Mesenchymal stem cell (in vitro differentiated cells and primary cell): Measurements from ENCODE around the gene CHD9.

ENCODE experiments used
- DNase-seq: peaks from one replicate; pipeline ENCODE4 v3.0.0-alpha.2; 2013
- H2AFZ ChIP-seq: one replicate; pipeline ENCODE4 v1.6.1; 2013; ENCODE audit warnings: low read depth, mild to moderate bottlenecking, control low read depth, inconsistent platforms, low read length, moderate library complexity
- H2AK5ac ChIP-seq: 2 replicates; pipeline ENCODE4 v1.6.1; 2013; ENCODE audit warnings: low read length, moderate library complexity, mild to moderate bottlenecking, inconsistent platforms; ENCODE audit not compliant: severe bottlenecking
- H2BK120ac ChIP-seq: one replicate; pipeline ENCODE4 v1.6.1; 2013; ENCODE audit warnings: low read depth, mild to moderate bottlenecking, inconsistent platforms, low read length, moderate library complexity
- H2BK12ac ChIP-seq, 2 experiments: one replicate each; pipeline ENCODE4 v1.6.1; 2013; ENCODE audit warnings: inconsistent platforms in 2 of 2, low read length in 2 of 2, mild to moderate bottlenecking in 2 of 2, moderate library complexity in 2 of 2, control low read depth in 1 of 2
- H2BK15ac ChIP-seq: one replicate; pipeline ENCODE4 v1.6.1; 2013; ENCODE audit warnings: mild to moderate bottlenecking, low read depth, inconsistent platforms; ENCODE audit not compliant: poor library complexity, severe bottlenecking
- H2BK5ac ChIP-seq: 2 replicates; pipeline ENCODE4 v1.6.1; 2013; ENCODE audit warnings: low read depth, mild to moderate bottlenecking, low read length, control low read depth, inconsistent platforms; ENCODE audit not compliant: poor library complexity, severe bottlenecking
- H3K14ac ChIP-seq, 2 experiments: one replicate each; pipeline ENCODE4 v1.6.1; 2013; ENCODE audit warnings: inconsistent platforms in 2 of 2, low read length in 2 of 2, control low read depth in 1 of 2, mild to moderate bottlenecking in 1 of 2, moderate library complexity in 1 of 2
- H3K18ac ChIP-seq, 2 experiments: one replicate each; pipeline ENCODE4 v1.6.1; 2013; ENCODE audit warnings: inconsistent platforms in 2 of 2, low read length in 2 of 2, control low read depth in 1 of 2, low read depth in 1 of 2, mild to moderate bottlenecking in 1 of 2
- H3K23ac ChIP-seq, 2 experiments: one replicate each; pipeline ENCODE4 v1.6.1; 2013; ENCODE audit warnings: inconsistent platforms in 2 of 2, low read length in 2 of 2, mild to moderate bottlenecking in 2 of 2, moderate library complexity in 2 of 2, control low read depth in 1 of 2
- H3K27ac ChIP-seq: 2 replicates; pipeline ENCODE4 v1.5.1; 2013; ENCODE audit warnings: mild to moderate bottlenecking, moderate library complexity, low read length, control low read depth, inconsistent platforms; ENCODE audit not compliant: poor library complexity, severe bottlenecking
- H3K27me3 ChIP-seq, 2 experiments: 2 replicates each; pipeline versions ENCODE4 v1.6.1 to v1.7.0; 2013; ENCODE audit warnings: low read length in 2 of 2, mild to moderate bottlenecking in 2 of 2, moderate library complexity in 2 of 2, control low read depth in 1 of 2, inconsistent platforms in 1 of 2; ENCODE audit not compliant: control insufficient read depth in 1 of 2, insufficient read depth in 1 of 2
- H3K36me3 ChIP-seq, 2 experiments: 2 replicates each; pipeline versions ENCODE4 v1.6.1 to v1.7.0; 2013; ENCODE audit warnings: low read length in 2 of 2, control low read depth in 1 of 2, inconsistent platforms in 1 of 2, low read depth in 1 of 2, mild to moderate bottlenecking in 1 of 2; ENCODE audit not compliant: insufficient read depth in 2 of 2, control insufficient read depth in 1 of 2
- H3K4ac ChIP-seq, 2 experiments: one replicate each; pipeline ENCODE4 v1.6.1; 2013; ENCODE audit warnings: inconsistent platforms in 2 of 2, low read length in 2 of 2, mild to moderate bottlenecking in 2 of 2, moderate library complexity in 2 of 2, control low read depth in 1 of 2, low read depth in 1 of 2
- H3K4me1 ChIP-seq: 2 replicates; pipeline ENCODE4 v1.6.1; 2013; ENCODE audit warnings: low read depth, low read length, control low read depth; ENCODE audit not compliant: control insufficient read depth, insufficient read depth
- H3K4me2 ChIP-seq: 2 replicates; pipeline ENCODE4 v1.6.1; 2013; ENCODE audit warnings: low read length, mild to moderate bottlenecking, inconsistent platforms; ENCODE audit not compliant: poor library complexity, severe bottlenecking
- H3K4me3 ChIP-seq, 2 experiments: 2 replicates each; pipeline versions ENCODE4 v1.5.1 to v1.7.0; 2013; ENCODE audit warnings: low read length in 2 of 2, mild to moderate bottlenecking in 2 of 2, control low read depth in 1 of 2, low read depth in 1 of 2; ENCODE audit not compliant: insufficient read depth in 1 of 2
- H3K79me1 ChIP-seq: replicated peaks from 2 replicates; pipeline ENCODE4 v1.6.1; 2013; ENCODE audit warnings: mild to moderate bottlenecking, control low read depth, low read length, inconsistent platforms; ENCODE audit not compliant: poor library complexity, severe bottlenecking
- H3K9ac ChIP-seq: 2 replicates; pipeline ENCODE4 v1.7.0; 2013; ENCODE audit warnings: mild to moderate bottlenecking, low read length, moderate library complexity
- H3K9me3 ChIP-seq: 2 replicates; pipeline ENCODE4 v1.7.0; 2013; ENCODE audit warnings: mild to moderate bottlenecking, low read length; ENCODE audit not compliant: control insufficient read depth
- H4K8ac ChIP-seq: one replicate; pipeline ENCODE4 v1.6.1; 2013; ENCODE audit warnings: inconsistent platforms, mild to moderate bottlenecking, low read length, moderate library complexity
- H4K91ac ChIP-seq: one replicate; pipeline ENCODE4 v1.6.1; 2013; ENCODE audit warnings: mild to moderate bottlenecking, low read length, inconsistent platforms
- WGBS: methylation state at CpG from one replicate; pipeline ENCODE4 v1.1.7; 2013; ENCODE audit warnings: mixed read lengths; 5-methylcytosine and 5-hydroxymethylcytosine counted together

The CHD9 gene

GRCh38 chr16:53100131-53100748 lies 45.4 kb downstream of the CHD9 start:
- Histone ChIP-seq H2BK12ac (peak overlapping the region in 1 of 2 experiments; percentile 98), H3K4me1 (peaks cover 11% of the 10 kb centered on the region), H4K8ac (no peak overlapping the region), H3K79me1 (peaks cover 20% of the 10 kb centered on the region), H2BK5ac (no peak overlapping the region), H3K18ac (peak overlapping the region in 1 of 2 experiments; percentile 59), H2AFZ (no peak overlapping the region), H2BK15ac (no peak overlapping the region), H3K23ac (no peak overlapping the region), H4K91ac (peak overlapping the region; percentile 43), H3K27ac (peak overlapping the region; percentile 98), H2AK5ac (peak overlapping the region; percentile 65), H3K14ac (no peak overlapping the region), H2BK120ac (no peak overlapping the region), H3K4me3 (peak overlapping the region in 1 of 2 experiments; percentile 75), H3K27me3 (no peaks in the 10 kb centered on the region), H3K4me2 (peak overlapping the region; percentile 51), H3K9ac (peak overlapping the region; percentile 85), H3K4ac (peak overlapping the region in 1 of 2 experiments; percentile 86), H3K36me3 (no peaks in the 10 kb centered on the region), H3K9me3 (no peaks in the 10 kb centered on the region)
- DNase-seq: no peak
- 96% methylated on average over 6 of the region's 9 CpGs for WGBS

- no peak overlapping the region for H3K4me3 ChIP-seq
- H3K27me3 ChIP-seq: no peaks in the 10 kb centered on the region
- H2AK5ac ChIP-seq: no peak overlapping the region
- peaks cover 24% of the 10 kb centered on the region for H3K79me1 ChIP-seq
- no peak overlapping the region for H3K18ac ChIP-seq
- H3K23ac ChIP-seq: no peak overlapping the region
- H3K4me2 ChIP-seq: no peak overlapping the region
- no peak overlapping the region for H2BK15ac ChIP-seq
- H4K8ac ChIP-seq: no peak overlapping the region
- H3K9me3 ChIP-seq: no peaks in the 10 kb centered on the region
- H3K4me1 ChIP-seq: peaks cover 11% of the 10 kb centered on the region
- H2AFZ ChIP-seq: no peak overlapping the region
- H3K36me3 ChIP-seq: no peaks in the 10 kb centered on the region
- H3K9ac ChIP-seq: no peak overlapping the region
- no peak overlapping the region for H3K4ac ChIP-seq
- no peak overlapping the region for H3K14ac ChIP-seq
- no peak overlapping the region for H2BK5ac ChIP-seq
- H2BK12ac ChIP-seq: no peak overlapping the region
- no peak overlapping the region for H2BK120ac ChIP-seq
- peak overlapping the region; percentile 98 for H3K27ac ChIP-seq
- no peak overlapping the region for H4K91ac ChIP-seq
- WGBS: no CpG with 5 or more reads among the region's 1 CpG
- no peak for DNase-seq
Observed at GRCh38 chr16:53100889-53101288, 46.1 kb downstream of the CHD9 start.

GRCh38 chr16:53103811-53104210 lies 49.0 kb downstream of the CHD9 start:
- no peak overlapping the region for H2AFZ ChIP-seq
- no peak overlapping the region for H3K14ac ChIP-seq
- no peak overlapping the region for H3K27ac ChIP-seq
- H3K36me3 ChIP-seq: no peaks in the 10 kb centered on the region
- peaks cover 10% of the 10 kb centered on the region for H3K4me1 ChIP-seq
- H3K9ac ChIP-seq: no peak overlapping the region
- no peak for DNase-seq
- peaks cover 25% of the 10 kb centered on the region for H3K79me1 ChIP-seq
- no peak overlapping the region for H4K8ac ChIP-seq
- H3K18ac ChIP-seq: peak overlapping the region in 1 of 2 experiments; percentile 40
- H3K23ac ChIP-seq: no peak overlapping the region
- no peak overlapping the region for H3K4me3 ChIP-seq
- H3K27me3 ChIP-seq: no peaks in the 10 kb centered on the region
- no peak overlapping the region for H2BK12ac ChIP-seq
- no peak overlapping the region for H2BK15ac ChIP-seq
- H2AK5ac ChIP-seq: no peak overlapping the region
- no peak overlapping the region for H4K91ac ChIP-seq
- no peak overlapping the region for H2BK120ac ChIP-seq
- 37% methylated on average over 4 of the region's 4 CpGs for WGBS
- H3K4me2 ChIP-seq: no peak overlapping the region
- no peaks in the 10 kb centered on the region for H3K9me3 ChIP-seq
- H2BK5ac ChIP-seq: no peak overlapping the region
- H3K4ac ChIP-seq: no peak overlapping the region

GRCh38 chr16:53105565-53105964 lies 50.8 kb downstream of the CHD9 start:
- Histone ChIP-seq H2BK120ac (no peak overlapping the region), H2BK15ac (no peak overlapping the region), H3K36me3 (no peaks in the 10 kb centered on the region), H4K91ac (no peak overlapping the region), H3K4me2 (no peak overlapping the region), H3K4ac (no peak overlapping the region), H3K9me3 (no peaks in the 10 kb centered on the region), H3K79me1 (peaks cover 35% of the 10 kb centered on the region), H3K9ac (no peak overlapping the region), H4K8ac (no peak overlapping the region), H3K14ac (no peak overlapping the region), H2AFZ (no peak overlapping the region), H3K18ac (no peak overlapping the region), H3K27ac (no peak overlapping the region), H3K27me3 (no peaks in the 10 kb centered on the region), H3K23ac (no peak overlapping the region), H2BK12ac (no peak overlapping the region), H3K4me1 (peaks cover 2% of the 10 kb centered on the region), H2BK5ac (no peak overlapping the region), H2AK5ac (no peak overlapping the region), H3K4me3 (no peak overlapping the region)
- no peak for DNase-seq
- 96% methylated on average over 4 of the region's 5 CpGs for WGBS
